Measurements from ENCODE around the gene ACRBP.

The ACRBP gene

DNA sequence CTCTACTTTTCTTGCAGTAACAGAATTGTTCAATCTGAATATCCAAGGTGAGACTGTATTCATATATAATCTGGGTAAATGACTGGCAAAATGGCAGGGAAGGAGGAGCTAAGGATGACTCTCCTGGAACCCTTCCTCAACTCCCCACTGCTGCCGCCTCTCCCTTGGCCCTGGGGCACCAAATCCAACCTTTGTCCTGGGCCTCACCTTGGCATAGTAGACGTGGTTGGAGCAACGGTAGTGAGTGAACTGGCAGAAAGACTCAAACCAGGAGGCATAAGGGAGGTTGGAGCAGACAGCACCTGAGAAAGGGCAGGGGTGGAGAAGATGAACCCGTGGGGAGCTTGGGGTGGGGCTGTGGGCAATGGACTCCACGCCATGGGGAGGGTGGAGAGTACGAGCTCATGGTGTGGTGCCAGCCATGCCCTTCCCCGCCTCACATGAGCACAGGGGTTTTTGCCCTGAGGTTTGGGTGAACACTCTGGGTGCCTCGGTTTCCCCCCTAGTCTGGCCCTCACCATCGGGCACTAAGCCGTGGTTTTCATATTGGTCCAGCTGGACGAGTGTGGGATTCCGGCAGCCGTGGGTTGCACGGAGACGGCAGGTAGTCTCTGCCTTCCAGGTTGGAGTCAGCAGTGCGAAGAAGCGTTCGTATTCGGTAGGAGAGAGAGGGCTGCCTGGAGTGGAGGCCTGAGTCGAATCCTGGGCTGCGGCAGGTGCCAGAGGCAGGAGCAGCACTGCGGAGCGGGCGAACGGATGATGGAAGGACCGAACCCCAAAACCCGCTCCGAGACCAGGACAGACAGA, 753 bp downstream of the ACRBP start:
- no peak for DNase-seq

DNA sequence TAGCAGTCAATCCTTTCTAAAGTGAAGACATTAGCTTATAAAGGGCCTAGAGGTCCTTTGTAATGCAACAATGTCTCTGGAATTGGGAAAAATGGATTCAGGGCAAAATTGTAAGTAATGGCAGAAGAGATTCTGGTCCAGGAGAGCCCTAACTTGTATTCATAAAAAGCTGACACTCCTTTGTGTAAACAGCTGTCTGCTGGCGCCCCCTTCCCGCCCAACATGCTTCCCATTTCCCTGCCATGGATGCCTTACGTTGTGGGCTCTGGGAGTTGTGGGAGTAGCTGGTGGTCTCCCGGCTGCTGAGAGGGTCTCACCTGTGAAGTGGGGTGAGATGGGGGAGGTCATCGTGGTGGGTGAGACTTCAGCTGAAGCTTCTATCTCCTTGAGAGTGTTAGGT, 2.3 kb downstream of the ACRBP start:
- no peak for DNase-seq

DNA sequence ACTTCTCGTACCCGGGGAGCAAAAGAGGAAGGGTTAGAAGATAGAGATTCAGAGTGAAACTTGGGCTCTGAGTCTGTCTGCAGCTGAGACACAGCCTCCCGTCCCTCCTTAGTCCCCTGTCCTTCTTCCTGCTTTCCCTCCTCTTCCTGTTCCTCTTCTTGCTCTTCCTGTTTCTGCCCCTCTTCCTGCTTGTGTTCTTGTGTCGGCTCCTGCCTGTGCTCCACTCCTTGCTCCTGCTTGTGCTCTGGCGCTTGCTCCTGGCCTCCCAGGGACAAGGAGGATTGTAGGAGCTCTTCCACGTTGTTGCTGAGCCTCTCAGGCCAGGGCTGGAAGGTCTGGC, 3.0 kb downstream of the ACRBP start:
- DNase-seq = no peak

DNA sequence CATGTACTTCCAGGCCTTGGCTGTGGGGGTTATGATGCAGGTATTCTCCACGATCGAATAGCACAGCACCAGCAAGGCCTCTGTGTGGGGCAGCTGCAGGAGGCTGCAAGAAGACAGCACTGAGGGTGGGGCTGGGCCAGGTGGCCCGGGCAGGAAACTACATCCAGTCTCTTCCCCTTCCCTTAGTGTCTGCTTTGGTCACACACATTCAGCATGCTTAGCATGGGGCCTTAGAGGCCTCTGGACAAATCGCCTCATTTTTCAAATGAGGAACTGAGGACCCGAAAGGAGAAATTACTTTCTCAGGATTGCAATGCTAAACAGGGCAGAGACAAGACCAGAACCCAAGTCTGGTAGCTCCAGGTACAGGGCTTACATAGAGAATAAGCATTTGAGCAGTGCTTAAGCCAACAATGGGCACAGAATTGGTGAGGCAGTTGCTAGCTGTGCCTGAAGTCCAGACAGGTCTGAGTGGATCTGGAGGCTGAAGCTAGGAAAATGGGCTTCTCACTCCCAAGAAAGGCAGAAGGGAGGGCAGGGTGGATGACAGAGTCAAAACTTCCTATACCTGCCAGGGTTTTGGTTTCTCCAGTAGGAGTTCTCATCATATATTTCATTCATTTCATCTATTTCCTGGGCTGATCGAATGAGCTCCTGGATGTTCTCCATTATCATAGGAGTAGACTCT, 3.5 kb downstream of the ACRBP start:
- DNase-seq = no peak

DNA sequence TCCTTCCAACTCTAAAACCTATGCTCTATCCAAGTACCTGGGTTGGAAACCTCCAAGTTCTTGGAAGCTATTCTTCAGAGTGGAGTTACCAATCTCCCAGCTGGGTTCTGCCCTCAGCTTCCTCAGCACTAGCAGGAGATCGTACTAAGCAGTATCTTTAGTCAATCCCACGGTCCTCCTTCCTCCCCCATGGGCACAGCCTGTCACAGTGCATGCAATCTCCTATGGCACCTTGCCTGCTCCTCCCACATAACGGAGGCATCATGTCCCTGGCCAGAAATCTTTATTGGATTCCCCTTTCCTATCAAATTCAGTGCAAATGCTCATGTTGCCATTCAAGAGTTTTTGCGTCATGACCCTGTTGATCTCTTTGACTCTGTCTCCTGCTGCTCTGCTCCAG, 6.1 kb downstream of the ACRBP start:
- DNase-seq = no peak

DNA sequence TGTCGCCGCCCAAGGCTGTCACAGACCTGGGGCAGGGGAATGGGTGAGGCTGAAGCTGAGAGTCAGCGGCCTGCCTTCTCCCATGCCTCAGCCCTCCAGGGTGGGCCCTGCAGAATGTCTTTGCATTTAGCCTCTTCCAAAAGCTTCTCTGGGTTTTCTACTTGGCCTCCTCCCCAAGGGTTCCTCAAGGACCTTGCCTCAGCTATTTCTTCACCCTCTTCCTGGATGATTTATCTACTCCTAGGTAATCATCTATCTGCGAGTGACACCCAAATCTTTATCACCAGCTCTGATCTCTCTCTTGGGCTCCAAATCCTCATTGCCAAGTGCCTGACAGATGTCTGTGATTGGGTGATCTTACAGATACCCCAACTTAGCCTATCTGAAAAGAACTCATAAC, 6.7 kb downstream of the ACRBP start:
- DNase-seq = no peak

DNA sequence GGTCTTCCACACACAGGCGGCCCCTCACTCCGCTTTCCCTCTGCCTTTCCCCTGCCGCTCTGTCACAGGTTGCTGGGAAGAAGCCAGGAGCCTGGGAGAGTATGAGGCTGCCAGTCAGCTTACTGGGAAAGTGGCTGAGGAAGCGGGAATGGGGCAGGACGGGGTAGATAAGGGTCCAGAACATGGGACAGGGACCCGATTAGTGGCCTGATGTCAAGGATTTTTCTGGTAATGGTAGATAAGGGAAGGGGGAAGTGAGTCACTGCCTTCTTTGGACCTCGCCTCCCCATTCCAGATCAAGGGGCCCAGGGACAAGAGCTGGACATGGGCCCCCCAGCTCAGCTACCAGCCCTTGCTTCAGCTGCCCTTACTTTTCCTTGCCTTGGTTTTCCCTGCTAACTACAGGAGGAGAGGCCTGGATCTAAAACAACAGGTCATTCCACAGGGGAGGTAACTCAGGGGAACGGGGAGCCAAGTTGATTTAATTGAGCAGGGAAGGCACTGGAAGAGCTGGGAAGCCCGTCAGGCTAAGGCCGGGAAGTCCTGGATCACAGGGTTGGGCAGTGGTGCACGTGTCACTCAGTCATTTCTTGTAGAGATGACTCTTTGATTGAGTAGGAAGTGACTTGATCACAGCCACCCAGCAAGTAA, 8.0 kb downstream of the ACRBP start:
- DNase-seq = no peak

DNA sequence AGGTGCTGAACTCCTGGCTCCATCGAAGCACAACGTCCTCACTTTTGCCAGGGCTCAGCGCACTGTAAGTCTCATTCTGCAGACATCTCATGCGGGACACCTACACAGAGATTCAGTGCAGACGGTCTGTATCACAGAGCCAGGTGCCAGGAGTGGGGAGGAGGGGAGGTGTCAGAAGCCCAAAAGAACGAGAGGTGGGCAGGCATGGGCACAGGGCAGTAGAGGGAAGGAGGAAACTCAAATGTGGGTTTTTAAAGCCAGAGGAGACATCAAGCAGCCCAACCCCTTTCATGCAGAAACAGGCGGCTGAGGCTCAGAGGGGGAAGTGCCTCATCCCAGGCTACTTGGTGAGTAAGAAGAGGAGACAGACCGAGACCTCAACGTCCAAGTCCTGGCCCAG, 8.9 kb downstream of the ACRBP start:
- DNase-seq = no peak

DNA sequence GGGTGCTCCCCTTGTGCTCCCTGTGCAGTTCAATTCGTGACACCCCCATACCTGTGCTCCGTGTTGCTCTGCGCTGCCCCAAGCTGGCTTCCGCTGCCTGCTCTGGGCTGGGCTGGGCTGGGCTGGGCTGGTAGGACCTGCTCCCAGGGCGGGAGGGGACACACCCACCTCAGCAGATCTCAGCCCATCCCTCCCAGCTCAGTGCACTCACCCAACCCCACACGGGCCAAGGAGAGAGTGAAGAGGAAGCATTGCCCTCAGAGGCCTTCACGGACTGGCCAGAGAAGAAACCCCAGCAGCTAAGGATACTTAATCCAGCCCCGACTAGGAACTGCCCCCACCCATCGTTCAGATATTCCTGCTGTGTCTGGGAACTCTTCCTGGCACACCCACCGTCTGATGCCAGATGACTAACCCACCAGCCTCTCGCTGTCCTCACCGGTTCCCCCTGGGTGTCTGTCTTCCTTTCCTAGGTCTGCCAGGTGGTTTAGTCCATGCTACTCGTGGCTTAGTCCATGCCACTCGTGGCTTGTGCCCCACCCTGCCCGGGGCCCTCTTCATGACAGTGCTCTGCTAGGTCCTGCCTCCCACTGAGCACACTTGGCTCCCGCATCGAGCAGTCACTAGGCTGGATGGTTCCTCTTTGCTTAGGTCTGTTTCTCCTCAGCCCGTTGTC, 11.2 kb downstream of the ACRBP start, which contains the start of gene LPAR5:
Gene LPAR5, minus strand, starts transcription at position 104 of the 676 bp plus-strand sequence. CDS start 14,711 bp downstream, outside the sequence.
- peak; percentile 36 for DNase-seq

DNA sequence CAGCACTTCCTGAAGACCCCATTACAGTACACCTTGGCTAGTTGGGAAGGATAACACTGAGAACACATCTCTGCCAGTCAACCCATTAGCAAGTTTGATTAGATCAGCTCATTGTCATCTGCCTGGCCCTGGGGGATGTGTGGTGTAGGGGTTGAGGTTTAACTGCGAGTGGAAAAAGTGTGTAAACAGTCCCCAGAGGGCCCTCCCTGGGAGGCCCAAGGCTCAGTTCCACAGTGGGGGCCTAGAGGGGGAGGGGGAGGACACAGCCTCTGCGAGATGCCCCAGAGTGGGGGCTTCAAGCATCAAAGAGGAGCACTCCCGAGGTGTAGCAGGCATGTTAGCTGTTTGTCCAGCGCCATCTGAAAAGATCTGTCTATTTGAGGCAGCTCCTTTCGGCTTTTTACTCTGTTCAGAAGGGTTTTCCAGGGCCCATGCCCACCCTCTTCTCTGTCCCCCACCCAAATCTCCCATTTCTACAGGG, 11.8 kb downstream of the ACRBP start:
- DNase-seq = peak; percentile 71

DNA sequence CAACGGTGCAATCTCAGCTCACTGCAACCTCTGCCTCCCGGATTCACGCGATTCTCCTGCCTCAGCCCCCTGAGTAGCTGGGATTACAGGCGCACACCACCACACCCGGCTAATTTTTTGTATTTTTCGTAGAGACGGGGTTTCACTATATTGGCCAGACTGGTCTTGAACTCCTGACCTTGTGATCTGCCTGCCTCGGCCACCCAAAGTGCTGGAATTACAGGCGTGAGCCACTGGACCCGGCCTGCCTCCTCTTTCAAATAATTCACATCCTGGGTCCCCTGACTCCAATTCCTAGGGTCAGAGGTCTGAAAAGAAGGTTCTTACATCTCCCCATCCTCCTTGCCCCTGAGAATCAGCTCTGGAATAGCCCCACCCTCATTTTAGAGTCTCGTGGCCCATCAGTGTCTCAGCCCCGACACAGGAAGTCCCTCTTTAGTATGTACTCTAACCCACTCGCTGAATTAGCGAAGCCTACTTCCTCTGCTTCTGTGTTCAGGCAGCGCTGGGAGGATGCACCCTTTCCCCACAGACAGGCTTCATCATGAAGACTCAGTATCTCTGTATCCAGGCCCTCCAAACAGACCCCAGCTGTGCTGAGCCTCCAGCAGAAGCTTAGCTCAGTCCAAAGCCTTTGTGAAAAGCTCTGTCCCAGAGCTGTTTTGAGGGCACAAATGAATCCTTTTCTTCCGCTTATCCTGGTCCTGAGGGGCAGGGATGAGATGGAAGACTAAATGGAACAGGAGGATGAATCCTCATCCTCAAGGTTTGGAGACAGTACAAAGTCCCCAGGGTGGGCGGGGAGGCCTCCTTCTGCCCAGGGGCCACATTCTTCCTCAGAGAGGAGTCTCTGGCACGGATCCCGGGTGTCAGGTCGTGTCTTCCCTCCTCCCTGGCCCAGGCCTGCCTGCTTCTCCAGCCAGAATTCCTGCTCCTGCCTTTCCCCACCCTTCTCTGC, 14.9 kb downstream of the ACRBP start:
- peak; percentile 60 for DNase-seq

DNA sequence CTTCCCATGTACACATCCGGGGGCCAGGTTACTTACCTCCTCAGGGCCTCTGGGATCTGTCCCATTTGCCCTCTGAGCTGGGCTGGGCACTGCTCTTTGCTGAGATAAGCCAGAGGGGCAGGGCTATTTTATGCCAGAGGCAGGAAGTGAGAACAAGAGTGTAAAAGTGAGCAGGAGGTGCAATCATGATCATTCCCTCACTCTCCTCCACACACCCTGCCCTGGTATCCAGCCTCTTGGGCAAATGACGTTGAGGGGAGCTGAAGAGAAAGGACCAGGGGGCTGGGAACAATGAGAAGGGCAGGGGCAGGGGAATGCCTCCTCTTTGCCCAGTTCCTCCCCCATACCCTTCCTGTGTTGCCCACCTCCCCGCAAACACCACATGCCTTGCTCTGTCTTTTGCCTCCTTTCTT, 15.7 kb downstream of the ACRBP start:
- peak; percentile 25 for DNase-seq

DNA sequence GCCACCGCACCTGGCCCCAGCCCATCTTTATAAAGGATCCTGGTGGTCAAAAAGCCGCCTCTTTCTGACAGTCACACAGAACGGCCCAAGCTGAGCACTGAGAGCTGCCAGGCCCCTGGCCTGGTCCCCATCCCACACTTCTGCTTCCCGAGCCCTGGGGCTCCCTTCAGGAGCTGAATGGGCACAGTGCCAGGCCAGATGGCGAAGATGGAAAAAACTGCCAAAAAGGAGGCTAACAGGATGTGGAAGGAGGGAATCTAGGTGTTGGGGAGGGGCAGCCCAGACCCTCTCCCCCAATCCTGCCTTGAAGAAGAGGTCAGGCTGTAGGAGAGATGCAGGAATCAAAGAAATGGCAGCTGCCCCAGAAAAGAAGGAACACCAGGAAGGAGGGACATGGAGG, 16.5 kb downstream of the ACRBP start:
- DNase-seq = no peak

DNA sequence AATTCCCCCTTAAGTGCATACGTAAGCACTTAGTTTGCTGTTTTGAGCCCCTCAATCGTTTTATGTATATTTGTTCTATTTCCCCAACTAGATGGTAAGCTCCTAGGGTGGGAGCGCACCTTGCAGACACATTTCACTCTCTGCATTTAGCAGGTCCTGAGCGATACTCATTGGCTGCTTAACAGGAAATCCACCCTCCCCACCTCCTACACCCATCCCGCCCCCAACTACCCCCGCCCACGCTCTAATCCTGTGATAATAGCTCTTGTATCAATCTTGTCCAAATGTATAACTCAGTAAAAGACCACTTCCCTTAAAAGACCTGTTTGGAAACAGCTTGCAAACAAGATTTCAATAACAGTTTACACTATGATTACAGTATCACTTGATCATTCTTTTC, 19.6 kb downstream of the ACRBP start:
- DNase-seq = no peak

DNA sequence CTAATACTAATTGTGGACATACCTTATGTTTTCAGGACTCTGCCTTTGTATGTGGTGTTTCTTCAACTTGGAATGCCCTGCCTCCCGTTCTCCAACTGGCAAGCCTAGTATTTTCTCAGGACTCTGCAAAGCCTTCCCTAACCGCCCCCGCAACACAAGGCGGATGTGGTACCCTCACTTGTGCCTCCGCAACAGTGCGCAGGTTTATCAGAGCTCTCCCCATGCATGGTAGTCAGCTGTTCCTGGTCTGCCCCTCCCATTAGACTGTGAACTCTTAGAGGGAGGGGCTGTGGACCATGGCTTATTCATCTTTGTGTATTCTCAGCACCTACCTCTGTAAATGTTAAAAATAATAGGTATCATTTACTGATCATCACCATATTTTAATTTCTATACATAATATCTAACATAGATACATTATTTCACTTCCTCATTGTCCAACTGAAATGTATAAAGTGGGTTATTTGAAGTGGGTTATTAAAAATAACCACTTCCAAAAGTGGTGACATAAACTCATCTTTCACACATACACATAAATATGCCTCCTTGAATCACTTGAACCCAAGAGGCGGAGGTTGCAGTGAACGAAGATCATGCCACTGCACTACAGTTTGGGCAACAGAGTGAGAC, 20.5 kb downstream of the ACRBP start:
- DNase-seq = no peak

DNA sequence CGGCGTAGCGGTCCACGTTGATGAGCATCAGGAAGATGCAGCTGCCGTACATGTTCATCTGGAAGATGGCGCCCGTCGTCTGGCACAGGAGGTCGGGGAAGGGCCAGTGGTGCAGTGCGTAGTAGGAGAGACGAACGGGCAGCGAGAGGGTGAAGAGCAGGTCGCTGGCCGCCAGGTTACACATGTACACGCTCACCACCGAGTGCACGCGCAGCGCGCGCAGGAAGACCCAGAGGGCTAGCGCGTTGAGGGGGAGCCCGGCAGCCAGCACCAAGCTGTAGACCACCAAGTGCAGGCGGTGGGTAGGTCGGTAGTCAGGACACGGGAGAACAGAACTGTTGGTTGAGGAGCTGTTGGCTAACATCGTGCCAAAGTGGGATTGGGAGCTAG, 26.4 kb downstream of the ACRBP start:
- no peak for DNase-seq

DNA sequence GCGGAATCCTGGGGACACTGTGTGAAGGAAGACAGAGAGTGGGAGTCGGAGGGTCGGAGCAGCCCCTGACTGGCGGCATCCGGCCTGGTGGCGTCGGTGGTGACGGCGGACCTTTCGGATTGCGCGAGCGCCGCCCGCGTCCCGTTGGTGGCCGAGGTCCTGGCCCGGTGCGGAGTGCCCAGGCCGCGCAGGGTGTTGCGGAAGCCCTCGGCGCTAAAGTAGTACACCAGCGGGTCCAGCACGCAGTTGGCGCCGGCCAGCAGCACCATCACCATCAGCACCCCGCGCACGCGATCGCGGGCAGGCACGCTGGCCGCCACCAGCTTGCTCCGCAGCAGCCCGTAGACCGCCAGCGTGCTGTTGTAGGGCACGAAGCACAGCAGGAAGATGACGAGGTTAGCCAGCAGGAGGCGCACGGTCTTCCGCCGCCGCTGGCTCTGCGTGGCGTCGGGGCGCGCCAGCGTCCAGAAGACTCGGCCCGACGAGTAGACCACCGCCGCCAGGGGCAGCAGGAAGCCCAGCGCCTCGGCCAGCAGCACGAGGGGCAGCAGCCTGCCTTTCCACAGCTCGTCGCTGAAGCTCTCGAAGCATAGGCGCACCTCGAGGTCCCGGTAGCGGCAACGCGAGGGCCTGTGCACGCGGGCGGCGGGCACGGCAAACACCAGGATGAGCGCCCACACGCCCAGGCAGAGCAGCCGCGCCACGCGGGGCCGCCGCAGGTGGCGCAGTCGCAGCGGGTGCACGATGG, 26.9 kb downstream of the ACRBP start:
- peak; percentile 72 for DNase-seq

DNA sequence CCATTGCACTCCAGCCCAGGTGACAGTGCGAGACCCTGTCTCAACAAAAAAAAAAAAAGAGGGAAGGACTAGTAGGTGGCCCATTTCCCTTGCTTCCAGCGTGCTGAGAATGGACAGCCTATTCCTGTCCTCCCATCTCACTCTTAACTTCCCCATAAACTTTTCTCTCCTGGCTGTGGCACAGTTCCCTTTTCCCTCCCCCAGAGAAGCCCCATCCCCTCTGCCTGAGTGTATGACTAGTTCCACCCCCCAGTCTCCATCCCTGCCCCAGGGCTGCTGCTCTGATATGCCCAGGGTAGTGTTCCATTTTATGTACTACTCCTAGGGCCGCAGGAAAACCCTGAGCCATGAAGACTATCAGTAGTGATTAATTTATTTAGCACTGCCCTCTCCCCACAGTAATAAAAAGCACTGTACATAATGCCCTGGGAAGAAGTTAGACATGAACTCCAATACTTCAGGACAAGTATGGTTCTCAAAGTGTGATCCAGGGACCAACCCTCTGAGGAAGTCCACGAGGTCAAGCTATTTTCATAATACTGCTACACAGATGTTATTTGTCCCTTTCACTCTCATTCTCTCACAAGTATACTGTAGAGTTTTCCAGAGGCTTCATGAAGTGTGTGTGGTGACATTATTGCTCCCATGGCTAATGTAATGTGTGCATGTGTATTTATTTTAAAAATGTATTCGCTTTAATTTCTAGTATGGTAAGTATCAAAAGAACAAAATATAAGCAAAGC, 28.6 kb downstream of the ACRBP start:
- no peak for DNase-seq

DNA sequence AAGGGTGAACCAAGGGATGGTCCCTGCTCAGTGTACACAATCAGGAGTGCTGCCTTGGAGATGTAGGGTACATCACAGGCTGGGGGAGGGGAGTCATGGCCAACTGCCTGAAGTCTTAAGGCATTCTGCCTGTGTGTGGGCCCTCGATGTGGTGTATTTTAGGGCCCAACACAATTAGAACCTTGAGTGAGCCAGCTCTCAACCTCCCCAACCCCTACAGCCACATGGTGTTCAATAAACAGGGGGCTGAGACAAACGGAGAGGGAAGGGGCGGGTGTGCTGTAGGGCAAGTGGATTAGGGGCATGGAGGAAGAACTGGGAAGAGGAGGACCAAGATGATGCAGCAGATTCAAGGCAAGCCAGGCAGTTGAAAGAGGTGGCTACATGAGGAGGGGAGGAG, 31.4 kb downstream of the ACRBP start:
- DNase-seq = no peak

DNA sequence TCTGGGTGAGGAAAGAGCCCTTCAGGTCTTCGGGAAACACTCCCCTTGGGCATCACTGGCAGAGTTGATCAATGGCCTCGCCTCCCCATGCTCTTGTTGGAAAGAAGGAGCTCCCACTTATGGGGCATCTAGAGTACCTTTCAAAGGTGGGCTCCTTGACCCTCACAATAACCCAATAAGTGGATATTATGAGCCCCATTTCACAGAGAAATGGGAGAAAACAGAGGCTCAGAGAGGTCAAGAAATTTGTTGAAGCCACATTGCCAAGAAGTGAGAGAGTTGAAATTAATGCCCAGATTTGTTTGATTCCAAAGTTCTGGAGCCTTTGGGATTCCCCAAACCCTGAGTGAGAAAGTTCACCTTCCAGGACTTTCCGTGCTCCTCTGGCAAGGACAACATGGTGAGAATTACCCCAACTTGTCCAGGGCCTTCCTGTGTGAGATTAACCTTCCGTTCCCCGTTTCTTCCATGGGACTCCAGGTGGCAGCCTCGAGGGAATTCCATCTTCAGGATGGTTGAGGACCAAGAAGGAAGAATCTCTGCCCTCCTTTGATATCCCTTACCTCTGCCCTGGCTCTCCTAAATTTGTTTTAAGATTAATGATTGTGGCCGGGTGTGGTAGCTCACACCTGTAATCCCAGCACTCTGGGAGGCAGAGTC, 32.6 kb downstream of the ACRBP start:
- no peak for DNase-seq

All from activated CD4-positive, alpha-beta T cell treated with anti-CD3 and anti-CD28 coated beads for 48 hours (primary cell).